ENCODE results near the gene LAX1.

The LAX1 gene

GRCh38 chr1:203765029-203765837 lies at the start of gene LAX1:
TSS of gene LAX1 (plus strand) at chr1:203765183. CDS start at chr1:203765566, 383 bp downstream.
- no peak for TF ChIP-seq ZFX (IDR thresholded peaks at IDR 0.05)
- no peak for TF ChIP-seq CTCF (conservative IDR thresholded peaks at IDR 0.05)
- no peak within 1 kb of the TSS for H3K27ac ChIP-seq

- no peak overlapping the region for H3K27ac ChIP-seq
- TF ChIP-seq ZFX (IDR thresholded peaks at IDR 0.05) (no peak), CTCF (conservative IDR thresholded peaks at IDR 0.05) (no peak)
Measured at GRCh38 chr1:203717120-203717519, 47.9 kb upstream of the LAX1 start.

- H3K27ac ChIP-seq, result no peak overlapping the region
- TF ChIP-seq CTCF (conservative IDR thresholded peaks at IDR 0.05) (no peak), ZFX (IDR thresholded peaks at IDR 0.05) (no peak)
Measured at GRCh38 chr1:203720242-203720641, 44.7 kb upstream of the LAX1 start.

- TF ChIP-seq ZFX (IDR thresholded peaks at IDR 0.05), result no peak
- no peak for TF ChIP-seq CTCF (conservative IDR thresholded peaks at IDR 0.05)
- no peak overlapping the region for H3K27ac ChIP-seq
Measured at GRCh38 chr1:203722909-203723308, 42.1 kb upstream of the LAX1 start.

GRCh38 chr1:203726417-203726867 lies 38.5 kb upstream of the LAX1 start:
- H3K27ac ChIP-seq, result no peak overlapping the region
- TF ChIP-seq ZFX (IDR thresholded peaks at IDR 0.05) (no peak), CTCF (conservative IDR thresholded peaks at IDR 0.05) (no peak)

GRCh38 chr1:203733009-203733863 lies 31.7 kb upstream of the LAX1 start:
- no peak overlapping the region for H3K27ac ChIP-seq
- no peak for TF ChIP-seq ZFX (IDR thresholded peaks at IDR 0.05)
- TF ChIP-seq CTCF (conservative IDR thresholded peaks at IDR 0.05), result no peak

GRCh38 chr1:203742436-203742835 lies 22.5 kb upstream of the LAX1 start:
- H3K27ac ChIP-seq, result no peak overlapping the region

More at GRCh38 chr1:203742436-203742835, 22.5 kb upstream of the LAX1 start:
- TF ChIP-seq ZFX (IDR thresholded peaks at IDR 0.05) (no peak), CTCF (conservative IDR thresholded peaks at IDR 0.05) (no peak)

Measured in C4-2B (cell line).